Measurements from ENCODE around the gene FFAR3.
"Not testable (repeated sequence)": the region's sequence is repeated elsewhere in the genome, so short reads cannot be mapped to it uniquely, and the experiment has no call there.

Gene FFAR3

DNA sequence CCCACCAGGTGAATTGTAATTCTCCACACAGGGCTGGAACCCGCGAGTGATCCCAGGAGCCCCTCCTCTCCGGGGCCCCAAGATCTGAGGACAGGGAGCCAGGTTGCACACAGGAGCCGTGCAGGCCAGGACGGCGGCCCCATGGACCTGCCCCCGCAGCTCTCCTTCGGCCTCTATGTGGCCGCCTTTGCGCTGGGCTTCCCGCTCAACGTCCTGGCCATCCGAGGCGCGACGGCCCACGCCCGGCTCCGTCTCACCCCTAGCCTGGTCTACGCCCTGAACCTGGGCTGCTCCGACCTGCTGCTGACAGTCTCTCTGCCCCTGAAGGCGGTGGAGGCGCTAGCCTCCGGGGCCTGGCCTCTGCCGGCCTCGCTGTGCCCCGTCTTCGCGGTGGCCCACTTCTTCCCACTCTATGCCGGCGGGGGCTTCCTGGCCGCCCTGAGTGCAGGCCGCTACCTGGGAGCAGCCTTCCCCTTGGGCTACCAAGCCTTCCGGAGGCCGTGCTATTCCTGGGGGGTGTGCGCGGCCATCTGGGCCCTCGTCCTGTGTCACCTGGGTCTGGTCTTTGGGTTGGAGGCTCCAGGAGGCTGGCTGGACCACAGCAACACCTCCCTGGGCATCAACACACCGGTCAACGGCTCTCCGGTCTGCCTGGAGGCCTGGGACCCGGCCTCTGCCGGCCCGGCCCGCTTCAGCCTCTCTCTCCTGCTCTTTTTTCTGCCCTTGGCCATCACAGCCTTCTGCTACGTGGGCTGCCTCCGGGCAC is 6.7 kb upstream of the FFAR3 start:
- DNase-seq: peak in 1 of 2 experiments; percentile 1

DNA sequence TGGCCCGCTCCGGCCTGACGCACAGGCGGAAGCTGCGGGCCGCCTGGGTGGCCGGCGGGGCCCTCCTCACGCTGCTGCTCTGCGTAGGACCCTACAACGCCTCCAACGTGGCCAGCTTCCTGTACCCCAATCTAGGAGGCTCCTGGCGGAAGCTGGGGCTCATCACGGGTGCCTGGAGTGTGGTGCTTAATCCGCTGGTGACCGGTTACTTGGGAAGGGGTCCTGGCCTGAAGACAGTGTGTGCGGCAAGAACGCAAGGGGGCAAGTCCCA is 6.1 kb upstream of the FFAR3 start:
- no peak for DNase-seq

DNA sequence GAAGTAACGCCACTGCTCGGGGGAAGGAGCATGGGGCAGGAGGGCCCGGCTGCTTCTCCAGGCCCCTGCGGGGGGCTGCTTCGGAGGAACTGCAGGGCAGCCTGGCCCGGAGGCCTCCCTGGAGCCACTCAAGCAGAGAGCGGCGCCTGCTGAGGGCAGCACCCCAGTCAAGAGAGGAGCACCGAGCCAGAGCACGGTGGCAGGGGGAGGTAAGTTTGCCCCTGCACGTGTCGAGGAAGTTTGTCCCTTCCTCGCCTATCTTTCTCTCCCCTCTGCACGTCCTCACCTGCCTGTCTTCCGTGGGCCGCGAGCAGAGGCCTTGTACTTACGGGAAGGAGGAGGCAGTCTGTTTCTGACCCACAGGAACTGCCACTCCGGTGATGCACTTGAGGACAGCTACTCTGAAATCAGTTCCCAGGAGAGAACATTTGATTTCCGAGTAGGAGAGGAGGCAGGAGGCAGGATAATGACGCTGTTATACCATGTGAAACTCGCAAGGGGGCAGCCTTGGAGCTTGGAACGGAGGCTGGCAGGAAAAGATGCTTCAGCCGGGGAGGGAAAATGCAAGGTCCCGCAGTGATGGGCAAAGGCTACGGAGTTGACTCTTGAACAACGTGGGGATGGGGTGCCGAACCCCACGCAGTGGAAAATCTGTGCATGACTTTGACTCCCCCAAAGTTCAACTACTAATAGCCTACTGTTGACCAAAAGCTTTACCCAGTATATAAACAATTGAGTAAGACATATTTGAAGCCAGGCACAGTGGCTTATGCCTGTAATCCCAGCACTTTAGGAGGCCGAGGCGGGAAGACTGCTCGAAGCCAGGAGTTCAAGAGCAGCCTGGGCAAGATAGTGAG is 5.6 kb upstream of the FFAR3 start:
- DNase-seq: peak; percentile 69 to 79

DNA sequence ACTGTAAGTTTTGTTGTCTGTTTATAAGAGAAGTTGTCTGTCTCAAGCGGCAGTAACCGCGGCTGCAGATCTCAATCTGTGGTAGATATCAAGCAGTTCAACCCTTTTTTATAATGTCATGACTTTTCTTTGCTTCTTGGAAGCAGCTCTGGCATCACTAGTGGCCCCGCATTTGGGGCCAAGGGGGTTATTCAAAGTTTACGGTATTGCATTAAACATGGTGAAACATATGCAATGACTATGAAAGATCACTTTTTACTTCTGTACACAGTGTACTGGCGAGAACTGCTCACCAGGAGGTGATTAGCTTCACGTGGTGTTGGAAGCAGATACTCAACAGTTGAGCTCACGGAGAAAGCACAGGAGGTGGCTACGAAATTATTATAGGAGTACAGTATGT is 4.6 kb upstream of the FFAR3 start:
- peak in 1 of 2 experiments; percentile 2 for DNase-seq

DNA sequence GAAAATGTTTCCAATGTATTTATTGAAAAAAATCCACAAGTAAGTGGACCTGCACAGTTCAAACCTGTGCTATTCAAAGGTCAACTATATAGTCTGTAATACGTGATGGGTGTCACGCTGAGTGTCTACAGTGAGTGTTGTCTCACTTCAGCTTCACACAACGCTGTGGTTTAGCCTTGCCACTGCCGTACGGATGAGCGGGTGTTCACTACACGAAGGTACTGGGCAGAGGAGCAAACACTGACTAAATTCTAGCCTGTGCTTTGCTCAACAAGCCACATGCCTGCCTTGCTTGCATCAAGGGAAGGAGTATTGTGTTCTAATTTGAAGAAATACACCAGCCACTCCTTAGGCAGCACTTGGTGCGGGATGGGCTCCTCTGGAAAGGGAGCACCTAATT is 3.4 kb upstream of the FFAR3 start:
- DNase-seq: no peak

DNA sequence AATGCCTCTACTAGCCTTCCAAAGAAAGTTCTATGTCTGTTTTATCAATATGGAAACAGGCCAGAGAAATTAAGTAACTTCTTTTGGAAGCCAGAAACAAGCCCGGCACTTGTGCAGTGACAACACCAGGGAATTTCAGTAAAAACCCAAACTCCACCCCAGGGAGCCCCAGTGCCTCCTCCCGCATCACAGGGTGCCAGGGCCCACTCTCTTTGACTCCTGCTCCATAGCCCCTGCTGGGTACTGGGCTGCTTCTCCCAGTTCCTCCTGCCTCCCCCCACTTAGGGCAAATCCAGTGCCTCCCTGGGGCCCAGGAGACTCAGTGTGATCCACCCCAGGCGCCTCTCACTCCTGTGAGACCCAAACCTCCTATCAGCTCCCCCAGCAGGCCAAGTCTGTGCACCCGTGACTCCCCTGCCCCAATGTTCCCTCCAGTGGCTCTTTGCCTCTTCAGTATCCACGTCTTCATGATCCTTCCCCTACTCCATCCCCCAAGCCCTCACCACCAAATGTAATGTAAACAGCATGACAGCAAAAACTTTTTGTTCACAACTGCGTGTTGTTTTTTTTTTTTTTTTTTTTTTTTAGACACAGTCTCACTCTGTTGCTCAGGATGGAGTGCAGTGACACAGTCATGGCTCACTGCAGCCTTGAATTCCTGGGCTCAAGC is 2.3 kb upstream of the FFAR3 start:
- no peak for DNase-seq

DNA sequence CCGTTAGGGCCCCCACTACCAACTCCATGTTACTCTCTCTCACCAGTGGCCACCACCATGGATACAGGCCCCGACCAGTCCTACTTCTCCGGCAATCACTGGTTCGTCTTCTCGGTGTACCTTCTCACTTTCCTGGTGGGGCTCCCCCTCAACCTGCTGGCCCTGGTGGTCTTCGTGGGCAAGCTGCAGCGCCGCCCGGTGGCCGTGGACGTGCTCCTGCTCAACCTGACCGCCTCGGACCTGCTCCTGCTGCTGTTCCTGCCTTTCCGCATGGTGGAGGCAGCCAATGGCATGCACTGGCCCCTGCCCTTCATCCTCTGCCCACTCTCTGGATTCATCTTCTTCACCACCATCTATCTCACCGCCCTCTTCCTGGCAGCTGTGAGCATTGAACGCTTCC is 574 bp downstream of the FFAR3 start:
- not testable (repeated sequence) for DNase-seq

DNA sequence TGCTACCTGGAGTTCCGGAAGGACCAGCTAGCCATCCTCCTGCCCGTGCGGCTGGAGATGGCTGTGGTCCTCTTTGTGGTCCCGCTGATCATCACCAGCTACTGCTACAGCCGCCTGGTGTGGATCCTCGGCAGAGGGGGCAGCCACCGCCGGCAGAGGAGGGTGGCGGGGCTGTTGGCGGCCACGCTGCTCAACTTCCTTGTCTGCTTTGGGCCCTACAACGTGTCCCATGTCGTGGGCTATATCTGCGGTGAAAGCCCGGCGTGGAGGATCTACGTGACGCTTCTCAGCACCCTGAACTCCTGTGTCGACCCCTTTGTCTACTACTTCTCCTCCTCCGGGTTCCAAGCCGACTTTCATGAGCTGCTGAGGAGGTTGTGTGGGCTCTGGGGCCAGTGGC is 1.1 kb downstream of the FFAR3 start:
- not testable (repeated sequence) for DNase-seq

DNA sequence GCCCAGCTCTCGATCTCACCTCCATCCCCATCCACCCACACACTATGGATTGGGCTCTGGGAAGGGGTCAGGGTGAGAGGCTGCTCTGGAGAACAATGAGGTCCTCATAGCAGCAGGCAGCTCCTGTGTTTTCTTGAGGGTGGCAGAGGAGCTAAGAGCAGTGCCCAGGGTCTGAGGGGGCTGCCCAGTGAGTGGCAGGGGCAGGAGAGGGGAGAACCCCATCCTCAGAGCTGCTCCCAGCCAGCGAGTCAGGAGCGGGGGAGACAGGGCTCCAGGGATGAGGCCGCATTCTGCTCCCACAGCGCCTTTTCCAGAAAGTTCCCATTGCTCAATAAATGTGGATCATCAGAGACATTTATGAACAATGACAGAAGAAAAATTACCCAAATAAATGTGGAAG is 1.8 kb downstream of the FFAR3 start:
- not testable (repeated sequence) for DNase-seq

DNA sequence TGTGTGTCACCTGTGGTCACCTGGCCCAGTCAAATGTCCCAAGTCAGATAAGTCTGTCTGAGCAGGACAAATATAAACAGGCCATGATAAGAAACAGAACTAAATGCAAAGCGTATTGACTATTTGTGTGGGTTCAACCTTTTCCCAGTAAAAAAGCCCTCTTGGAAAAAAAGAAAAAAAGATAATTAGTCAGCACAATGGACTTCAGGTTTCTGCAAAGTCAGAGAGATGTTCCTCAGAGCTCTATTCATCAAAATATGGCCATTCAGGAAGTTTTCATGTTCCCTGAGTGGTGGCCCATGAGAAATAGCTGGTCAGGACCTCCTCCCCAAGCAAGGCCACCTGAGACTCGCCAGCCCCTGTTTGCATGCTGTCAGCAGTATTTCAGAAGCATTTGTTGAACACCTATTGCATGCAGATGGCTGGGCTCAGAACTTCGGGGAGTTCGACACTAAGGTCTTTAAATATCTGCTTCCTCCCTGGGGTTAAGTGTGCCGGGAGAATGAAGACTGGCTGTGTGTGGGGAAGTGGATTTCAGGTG is 2.7 kb downstream of the FFAR3 start:
- DNase-seq: no peak

DNA sequence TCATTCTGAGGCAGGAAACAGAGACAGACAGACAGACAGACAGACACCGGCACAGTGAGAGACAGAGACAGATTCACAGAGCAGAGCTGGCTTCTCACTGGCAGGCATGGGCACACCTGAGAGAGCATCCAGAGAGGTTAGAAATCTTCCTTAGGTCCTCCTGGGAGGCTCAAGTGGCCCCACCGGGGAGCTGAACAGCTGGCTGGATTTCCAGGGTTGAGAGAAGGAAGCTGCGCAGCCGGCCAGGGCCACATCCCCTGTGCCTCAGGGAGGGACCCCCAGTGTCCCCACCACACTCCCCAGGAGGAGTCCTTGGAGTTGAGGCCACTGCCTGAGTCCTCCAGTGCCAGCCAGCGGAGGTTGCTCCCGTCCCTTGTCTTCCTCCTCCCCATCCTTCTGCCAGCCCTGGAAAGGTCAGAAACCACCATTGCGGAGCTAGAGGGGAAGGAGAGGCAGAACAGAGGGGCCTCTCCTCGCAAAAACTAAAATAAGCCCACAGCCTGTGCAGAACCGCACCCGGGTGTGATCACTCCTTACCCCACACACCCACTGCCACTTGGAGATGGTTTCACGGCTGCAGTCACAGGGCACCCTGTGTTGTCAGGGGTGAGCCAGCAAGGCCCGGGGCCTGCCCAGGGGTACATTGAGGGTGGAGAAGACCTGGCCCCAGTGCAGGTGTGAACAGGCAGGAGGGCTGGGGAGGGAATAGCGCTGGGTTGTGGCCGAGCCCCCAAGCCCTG is 4.2 kb downstream of the FFAR3 start:
- DNase-seq: no peak

DNA sequence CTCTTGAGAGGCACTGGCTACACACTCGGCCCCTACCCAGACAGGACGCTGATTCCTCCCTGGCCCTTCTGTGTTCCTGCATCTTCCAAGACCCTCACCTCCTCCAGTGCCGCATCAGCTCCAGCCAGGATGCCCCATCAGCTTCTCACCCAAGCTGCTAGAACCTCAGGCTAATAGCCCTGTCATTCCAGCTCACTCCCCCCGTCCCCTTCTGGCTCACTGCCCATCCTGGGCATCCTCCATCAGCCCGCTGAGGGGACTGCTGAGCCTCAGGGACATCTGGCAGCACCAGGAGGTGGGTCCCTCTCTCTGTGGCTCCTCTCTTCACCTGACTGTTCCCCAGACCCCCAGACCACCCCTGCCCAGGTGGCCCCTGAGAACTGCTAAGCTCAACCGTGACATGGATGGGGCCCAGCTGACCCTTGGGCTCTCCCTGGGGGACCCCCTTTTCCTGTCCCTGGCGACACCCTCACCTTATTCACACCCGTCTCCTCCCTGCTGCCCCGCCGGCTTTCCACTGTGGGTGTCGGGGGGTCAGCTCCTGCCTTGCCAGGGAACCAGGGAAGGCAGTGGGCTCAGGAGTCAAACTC is 4.8 kb downstream of the FFAR3 start:
- DNase-seq: no peak

DNA sequence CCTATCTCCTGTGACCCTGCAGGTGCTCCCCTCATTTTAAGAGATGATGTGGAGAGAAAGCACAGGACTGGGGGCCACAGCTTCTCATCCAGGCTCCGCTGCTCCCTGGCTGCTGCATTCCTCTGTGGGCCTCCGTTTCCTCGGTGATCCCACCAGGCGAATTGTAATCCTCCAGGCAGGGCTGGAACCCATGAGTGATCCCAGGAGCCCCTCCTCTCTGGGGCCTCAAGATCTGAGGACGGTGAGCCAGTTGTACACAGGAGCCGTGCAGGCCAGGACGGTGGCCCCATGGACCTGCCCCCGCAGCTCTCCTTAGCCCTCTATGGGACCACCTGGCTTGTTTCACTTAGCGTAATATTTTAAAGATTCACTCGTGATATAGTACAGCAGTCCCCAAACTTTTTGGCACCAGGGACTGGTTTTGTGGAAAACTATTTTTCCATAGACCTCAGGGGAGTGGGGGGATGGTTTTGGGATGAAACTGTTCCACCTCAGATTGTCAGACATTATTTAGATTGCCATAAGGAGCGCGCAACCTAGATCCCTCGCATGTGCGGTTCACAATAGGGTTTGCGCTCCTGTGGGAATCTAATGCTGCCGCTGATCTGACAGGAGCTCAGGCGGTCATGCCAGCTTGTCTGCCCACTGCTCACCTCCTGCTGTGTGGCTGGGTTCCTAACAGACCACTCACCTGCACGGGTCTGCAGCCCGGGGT is 5.6 kb downstream of the FFAR3 start:
- no peak for DNase-seq

DNA sequence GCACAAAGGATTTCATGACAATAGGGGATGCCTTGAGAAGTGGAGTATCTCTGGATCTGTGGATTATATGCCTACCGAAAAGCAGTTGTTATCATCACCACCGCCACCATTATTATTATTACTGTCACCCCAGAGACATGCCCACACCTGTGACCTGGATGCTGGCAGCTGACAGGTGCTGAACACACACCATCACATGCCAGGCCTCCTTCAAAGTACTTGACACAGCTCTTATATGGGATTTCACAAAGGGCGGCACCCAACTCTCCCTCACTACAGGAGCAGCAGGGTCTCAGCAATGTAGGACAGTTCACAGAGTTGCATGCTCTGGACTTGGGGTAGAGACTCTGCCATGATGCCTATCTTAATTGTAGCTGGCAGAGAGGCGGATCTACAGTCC is 7.0 kb downstream of the FFAR3 start:
- no peak for DNase-seq

DNA sequence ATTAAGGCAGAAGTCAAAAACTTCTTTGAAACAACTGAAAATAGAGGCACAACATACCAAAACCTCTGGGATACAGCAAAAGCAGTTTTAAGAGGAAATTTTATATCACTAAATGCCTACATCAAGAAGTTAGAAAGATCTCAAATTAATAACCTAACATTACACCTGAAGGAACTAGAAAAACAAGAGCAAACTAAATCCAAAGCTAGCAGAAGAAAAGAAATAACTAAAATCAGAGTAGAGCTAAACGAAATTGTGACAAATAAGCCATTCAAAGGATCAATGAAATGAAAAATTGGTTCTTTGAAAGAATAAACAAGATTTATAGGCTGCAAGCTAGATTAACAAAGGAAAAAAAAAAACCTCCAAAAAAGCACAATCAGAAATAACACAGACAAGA is 10.1 kb downstream of the FFAR3 start:
- DNase-seq: no peak

DNA sequence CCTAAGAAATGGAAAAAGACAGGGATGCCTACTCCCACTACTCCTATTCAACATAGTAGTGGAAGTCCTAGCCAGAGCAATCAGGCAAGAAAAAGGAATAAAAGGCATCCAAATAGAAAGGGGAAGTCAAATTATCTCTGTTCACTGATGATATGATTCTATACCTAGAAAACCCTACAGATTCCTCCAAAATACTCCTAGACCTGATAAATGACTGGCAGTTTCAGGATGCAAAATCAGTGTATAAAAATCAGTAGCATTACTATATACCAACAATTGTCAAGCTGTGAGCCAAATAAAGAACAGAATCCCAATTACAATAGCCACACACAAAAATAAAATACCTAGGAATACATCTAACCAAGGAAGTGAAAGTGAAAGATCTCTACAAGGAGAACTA is 11.3 kb downstream of the FFAR3 start:
- DNase-seq: no peak

DNA sequence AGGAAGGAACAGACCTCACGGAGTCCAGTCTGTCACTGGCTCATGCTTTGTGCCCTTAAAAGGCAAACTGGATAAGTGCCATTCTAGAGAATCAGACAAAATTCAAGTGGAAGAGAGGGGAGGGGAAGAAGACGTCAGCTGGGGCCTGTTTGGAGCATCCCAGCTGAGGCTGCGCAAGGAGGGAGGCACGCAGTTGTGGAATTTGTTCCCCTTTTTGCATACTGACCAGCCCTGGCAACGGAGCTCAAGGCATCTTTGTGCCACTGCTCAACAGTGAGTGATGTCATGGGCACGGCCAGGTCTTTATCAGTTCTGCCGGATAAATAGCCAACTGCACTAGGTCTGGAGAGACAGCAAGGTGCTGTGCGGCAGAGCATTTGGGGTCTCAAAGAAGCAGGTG is 12.5 kb downstream of the FFAR3 start, which contains the start of gene GPR42:
TSS of gene GPR42 (plus strand) at position 347 of the 400 bp plus-strand sequence. CDS start 292 bp downstream, outside the sequence.
- DNase-seq: no peak

DNA sequence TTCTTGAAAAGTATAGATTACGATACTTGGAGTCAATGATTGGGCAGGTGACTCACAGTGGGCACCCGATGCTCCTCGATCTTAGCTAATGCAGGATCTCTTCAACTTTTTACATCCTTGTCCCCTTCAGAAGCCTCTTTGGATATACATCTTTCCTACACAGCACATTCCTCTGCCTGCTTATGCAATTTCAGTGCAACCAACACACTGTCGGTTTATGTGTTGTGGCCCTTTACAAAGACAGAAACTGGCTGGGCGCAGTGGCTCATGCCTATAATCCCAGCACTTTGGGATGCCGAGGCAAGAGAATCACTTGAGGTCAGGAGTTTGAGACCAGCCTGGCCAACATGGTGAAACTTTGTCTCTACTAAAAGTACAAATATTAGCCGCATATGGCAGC is 15.2 kb downstream of the FFAR3 start:
- DNase-seq: no peak

DNA sequence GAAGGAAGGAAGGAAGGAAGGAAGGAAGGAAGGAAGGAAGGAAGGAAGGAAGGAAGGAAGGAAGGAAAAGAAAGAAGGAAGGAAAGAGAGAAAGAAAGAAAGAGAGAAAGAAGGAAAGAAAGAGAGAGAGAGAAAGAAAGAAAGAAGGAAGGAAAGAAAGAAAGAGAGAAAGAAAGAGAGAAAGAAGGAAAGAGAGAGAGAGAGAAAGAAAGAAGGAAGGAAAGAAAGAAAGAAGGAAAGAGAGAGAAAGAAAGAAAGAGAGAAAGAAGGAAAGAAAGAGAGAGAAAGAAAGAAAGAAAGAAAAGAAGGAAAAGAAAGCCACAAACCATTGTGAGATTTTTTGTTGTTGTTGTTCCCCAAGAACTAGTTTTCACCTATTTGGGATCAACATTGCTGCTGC is 15.8 kb downstream of the FFAR3 start:
- not testable (repeated sequence) for DNase-seq

DNA sequence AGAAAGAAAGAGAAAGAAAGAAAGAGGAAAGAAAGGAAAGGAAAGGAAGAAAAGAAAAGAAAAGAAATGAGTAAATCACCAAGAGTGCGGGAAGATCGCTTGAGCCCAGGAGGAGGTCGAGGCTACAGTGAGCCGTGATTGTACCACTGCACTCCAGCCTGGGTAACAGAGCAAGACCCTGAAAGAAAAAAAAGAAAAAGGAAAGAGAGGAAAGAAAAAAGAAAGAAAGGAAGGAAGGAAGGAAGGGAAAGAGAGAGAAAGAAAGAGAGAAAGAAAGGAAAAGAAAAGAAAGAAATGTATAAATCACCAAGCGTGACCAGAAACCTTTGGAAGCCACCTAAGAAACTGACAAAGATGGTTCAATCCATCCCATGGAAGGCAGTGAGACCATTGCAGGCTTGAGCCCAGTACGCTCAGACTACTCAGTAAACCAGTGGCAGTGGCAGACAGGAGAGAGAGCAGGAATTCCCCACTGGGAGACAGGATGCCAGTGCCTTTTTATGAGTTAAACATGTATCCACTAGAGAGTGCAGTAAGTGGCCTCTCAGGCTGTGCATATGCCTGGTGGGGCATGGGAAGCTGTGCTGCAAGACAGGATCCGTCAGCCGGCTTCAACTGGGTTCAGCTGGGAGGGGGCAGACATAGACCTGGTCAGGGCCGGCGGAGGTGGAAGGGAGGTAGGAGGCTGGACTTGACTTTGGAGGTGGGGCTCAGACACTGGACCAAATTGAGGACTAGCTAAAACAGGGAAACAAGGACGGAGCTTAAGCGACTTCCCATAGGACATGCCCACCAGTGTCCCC is 17.4 kb downstream of the FFAR3 start:
- DNase-seq: no peak

DNA sequence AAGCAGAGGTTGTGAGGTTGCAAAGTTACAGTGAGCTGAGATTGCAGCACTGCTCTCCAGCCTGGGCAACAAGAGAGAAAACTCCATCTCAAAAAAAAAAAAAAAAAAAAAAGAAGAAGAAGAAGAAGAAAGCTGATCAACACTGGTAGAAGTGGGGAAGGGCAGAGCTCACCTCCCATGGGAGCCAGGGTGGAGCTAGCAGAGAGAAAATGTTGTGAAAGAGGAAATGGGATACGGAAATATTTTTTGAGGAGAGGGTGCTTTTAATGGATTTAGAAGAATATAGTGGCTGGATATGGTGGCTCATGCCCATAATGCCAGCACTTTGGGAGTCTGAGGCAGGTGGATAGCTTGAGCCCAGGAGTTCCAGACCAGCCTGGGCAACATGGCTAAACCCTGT is 19.4 kb downstream of the FFAR3 start:
- no peak for DNase-seq

All from activated CD4-positive, alpha-beta T cell treated with anti-CD3 and anti-CD28 coated beads, Interleukin-2, amount 50 U/mL, for 48 hours (primary cell).